Ovary (tissue), 9 donors: Measurements from ENCODE around the gene PATJ. TPM values are rescaled to one million over a fixed set of nuclear protein-coding genes. Genes with fewer than 3 reads are reported as not detected.

Source experiments
- DNase-seq, 5 donors: peaks; one replicate each; pipeline ENCODE4 v3.0.0-alpha.2; 2019 to 2020
- H3K27ac ChIP-seq, 2 donors: fragments of 200-600 bp; one replicate each; pipeline versions ENCODE4 v1.5.1 to v1.8.0; 2019 to 2022
- H3K27me3 ChIP-seq: fragments of 200-600 bp; one replicate; pipeline ENCODE4 v1.8.0; 2022
- H3K36me3 ChIP-seq: fragments of 200-600 bp; sonication (generic); one replicate; pipeline ENCODE4 v1.5.1; 2019
- H3K4me1 ChIP-seq: one replicate; pipeline ENCODE4 v1.8.1; 2013; ENCODE audit warnings: mild to moderate bottlenecking, moderate library complexity; ENCODE audit not compliant: insufficient read depth
- H3K4me3 ChIP-seq: fragments of 200-600 bp; sonication (generic); one replicate; pipeline ENCODE4 v1.5.1; 2017
- H3K9me3 ChIP-seq, 2 donors: fragments of 200-600 bp in 1 of 2; sonication (generic) in 1 of 2; one replicate each; pipeline versions ENCODE4 v1.5.1 to v1.8.1; 2013 to 2019; ENCODE audit warnings: mild to moderate bottlenecking in 1 of 2, moderate library complexity in 1 of 2
- EP300 ChIP-seq: sonication (generic); formaldehyde crosslinking; IDR thresholded peaks from one replicate; pipeline ENCODE4 v1.6.1; 2017; ENCODE audit warnings: antibody characterized with exemption
- POLR2A ChIP-seq: fragments of 450-650 bp; IDR thresholded peaks from one replicate; pipeline ENCODE4 v1.6.1; 2017; ENCODE audit warnings: antibody characterized with exemption, mild to moderate bottlenecking, moderate library complexity
- WGBS, 3 donors: extraction: QIAGEN DNeasy Blood & Tissue Kit in 1 of 3; methylation state at CpG; one replicate each; pipeline versions ENCODE4 v1.1.5 to v1.1.7; 2013 to 2017; 5-methylcytosine and 5-hydroxymethylcytosine counted together
- intact Hi-C, 4 donors: fragments of 100-400 bp; cut with DNase I; formaldehyde crosslinking; loops; one replicate each; pipeline versions ENCODE4 v1.11.0 to v1.15.1; 2022 to 2023
- polyA plus RNA-seq, 2 donors: library from polyadenylated mRNA; stranded (reverse); fragments of 200-250 nt in 1 of 2; fragments of 350-450 nt in 1 of 2; fragmentation: Illumina TruSeq in 1 of 2; extraction: RNeasy Lipid Tissue Mini Kit (QIAGEN cat#74804) in 1 of 2; gene quantifications; one replicate each; pipeline ENCODE4 v1.2.3, GENCODE V29; 2013 to 2014
- total RNA-seq, 7 donors: library from RNA; depleted of rRNA in 2 of 7; stranded (reverse); fragments of >200 nt in 2 of 7; fragmentation: NEBNext Ultra II Directional in 3 of 7; extraction: Animal tissue kit (Norgen Biotek cat#: 25700) in 3 of 7; gene quantifications; one replicate each; pipeline versions ENCODE4 v1.1.0 to v1.2.4, GENCODE V29; 2016 to 2023
- TF ChIP-seq, protein P1 (sequence below), 3 donors: fragments of 450-650 bp in 2 of 3; fragments of 200-600 bp in 1 of 3; IDR thresholded peaks; one replicate each; pipeline versions ENCODE4 v1.5.1 to v1.8.0; 2016 to 2022; ENCODE audit warnings: antibody characterized with exemption in 3 of 3, mild to moderate bottlenecking in 1 of 3
- donor health status: DM: no; HTN: no; CAD: no; lungs with moderate emphysema.
- donor health status: DM: no; HTN: no; CAD: no.
- donor health status: Bipolar disorder and iron deficiency.
- donor health status: DM: yes; HTN: yes; CAD: no.
- donor health status: DM: no; HTN: no; CAD: no.
- donor health status: DM: yes; HTN: yes; CAD: no.

Gene PATJ
- total and polyA plus RNA-seq, 9 donors, result 7.6 to 60.1 (median 25.5) TPM

DNA sequence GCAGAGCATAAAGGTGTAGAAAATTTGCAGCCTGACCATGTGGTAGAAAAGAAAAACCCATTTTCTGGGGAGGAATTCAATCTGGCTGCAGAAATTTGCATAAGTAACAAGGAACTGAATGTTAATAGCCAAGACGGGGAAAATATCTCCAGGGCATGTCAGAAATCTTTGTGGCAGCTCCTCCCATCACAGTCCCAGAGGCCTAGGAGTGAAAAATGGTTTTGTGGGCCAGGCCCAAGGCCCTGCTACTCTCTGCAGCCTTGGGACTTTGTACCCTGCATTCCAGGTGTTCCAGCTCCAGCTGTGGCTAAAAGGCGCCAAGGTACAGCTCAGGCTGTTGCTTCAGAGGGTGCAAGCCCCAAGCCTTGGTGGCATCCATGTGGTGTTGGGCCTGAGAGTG is 152.9 kb downstream of the PATJ start:
- intact Hi-C loops, result no loop called here
- Histone ChIP-seq H3K36me3 (no peaks in the 10 kb centered on the region), H3K9me3 (no peaks in the 10 kb centered on the region), H3K27me3 (no peaks in the 10 kb centered on the region), H3K4me1 (no peaks in the 10 kb centered on the region), H3K4me3 (no peak overlapping the region), H3K27ac (no peak overlapping the region)
- 0 to 100% (median 0%) methylated on average over 2 of the region's 2 CpGs for WGBS, 3 donors
- no peak for DNase-seq
- TF ChIP-seq, protein P1, sequence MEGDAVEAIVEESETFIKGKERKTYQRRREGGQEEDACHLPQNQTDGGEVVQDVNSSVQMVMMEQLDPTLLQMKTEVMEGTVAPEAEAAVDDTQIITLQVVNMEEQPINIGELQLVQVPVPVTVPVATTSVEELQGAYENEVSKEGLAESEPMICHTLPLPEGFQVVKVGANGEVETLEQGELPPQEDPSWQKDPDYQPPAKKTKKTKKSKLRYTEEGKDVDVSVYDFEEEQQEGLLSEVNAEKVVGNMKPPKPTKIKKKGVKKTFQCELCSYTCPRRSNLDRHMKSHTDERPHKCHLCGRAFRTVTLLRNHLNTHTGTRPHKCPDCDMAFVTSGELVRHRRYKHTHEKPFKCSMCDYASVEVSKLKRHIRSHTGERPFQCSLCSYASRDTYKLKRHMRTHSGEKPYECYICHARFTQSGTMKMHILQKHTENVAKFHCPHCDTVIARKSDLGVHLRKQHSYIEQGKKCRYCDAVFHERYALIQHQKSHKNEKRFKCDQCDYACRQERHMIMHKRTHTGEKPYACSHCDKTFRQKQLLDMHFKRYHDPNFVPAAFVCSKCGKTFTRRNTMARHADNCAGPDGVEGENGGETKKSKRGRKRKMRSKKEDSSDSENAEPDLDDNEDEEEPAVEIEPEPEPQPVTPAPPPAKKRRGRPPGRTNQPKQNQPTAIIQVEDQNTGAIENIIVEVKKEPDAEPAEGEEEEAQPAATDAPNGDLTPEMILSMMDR (IDR thresholded peaks at IDR 0.05), result no peak
- TF ChIP-seq POLR2A (no peak), EP300 (no peak)

GRCh38 chr1:61898658-61899057 is 156.4 kb downstream of the PATJ start:
- H3K27ac ChIP-seq, result no peak overlapping the region
- no peak for DNase-seq
- 97 to 98% (median 98%) methylated on average over 3 of the region's 3 CpGs for WGBS, 3 donors

GRCh38 chr1:61904354-61904753 is 162.1 kb downstream of the PATJ start:
- no peak for DNase-seq
- H3K27me3 ChIP-seq, result no peaks in the 10 kb centered on the region
- H3K4me3 ChIP-seq, result no peak overlapping the region
- intact Hi-C loops, result no loop called here
- no peaks in the 10 kb centered on the region for H3K36me3 ChIP-seq
- H3K4me1 ChIP-seq, result no peaks in the 10 kb centered on the region
- WGBS, 3 donors, result 96 to 100% (median 98%) methylated on average over 1 of the region's 1 CpG
- no peak for TF ChIP-seq EP300
- TF ChIP-seq, protein P1 (IDR thresholded peaks at IDR 0.05), result no peak
- TF ChIP-seq POLR2A, result no peak
- H3K27ac ChIP-seq, result no peak overlapping the region
- no peaks in the 10 kb centered on the region for H3K9me3 ChIP-seq

More at GRCh38 chr1:61898658-61899057, 156.4 kb downstream of the PATJ start:
- Histone ChIP-seq H3K4me3 (no peak overlapping the region), H3K36me3 (no peaks in the 10 kb centered on the region), H3K9me3 (no peaks in the 10 kb centered on the region), H3K27me3 (no peaks in the 10 kb centered on the region), H3K4me1 (no peaks in the 10 kb centered on the region)
- intact Hi-C loops, result no loop called here
- no peak for TF ChIP-seq EP300
- TF ChIP-seq, protein P1 (IDR thresholded peaks at IDR 0.05), result no peak
- TF ChIP-seq POLR2A, result no peak

DNA sequence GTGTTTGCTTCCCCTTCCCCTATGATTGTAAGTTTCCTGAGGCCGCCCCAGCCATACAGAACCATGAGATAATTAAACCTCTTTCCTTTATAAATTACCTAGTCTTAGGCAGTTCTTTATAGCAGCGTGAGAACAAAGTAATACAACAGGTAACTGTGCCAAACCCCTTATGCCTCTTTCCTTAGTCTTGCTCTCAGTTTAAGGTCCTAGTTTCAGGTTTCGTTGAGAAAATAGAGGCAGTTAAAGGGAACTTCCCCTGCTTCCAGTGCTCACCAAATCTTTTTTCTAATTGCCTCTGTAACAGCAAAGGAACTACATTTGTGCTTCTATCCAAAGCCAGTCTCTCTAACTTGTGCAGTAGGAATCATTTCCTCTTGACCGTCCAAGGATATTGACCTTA is 164.8 kb downstream of the PATJ start:
- Histone ChIP-seq H3K4me1 (no peaks in the 10 kb centered on the region), H3K9me3 (no peaks in the 10 kb centered on the region), H3K27me3 (no peaks in the 10 kb centered on the region), H3K27ac (no peak overlapping the region), H3K4me3 (no peak overlapping the region), H3K36me3 (no peaks in the 10 kb centered on the region)
- no peak for DNase-seq
- 32 to 36% (median 33%) methylated on average over 4 of the region's 4 CpGs for WGBS, 3 donors
- TF ChIP-seq, protein P1 (IDR thresholded peaks at IDR 0.05), result no peak
- TF ChIP-seq POLR2A, result no peak
- no peak for TF ChIP-seq EP300
- intact Hi-C loops, result no loop called here

GRCh38 chr1:61910035-61910434 is 167.8 kb downstream of the PATJ start:
- intact Hi-C loops, result no loop called here
- H3K36me3 ChIP-seq, result no peaks in the 10 kb centered on the region
- TF ChIP-seq, protein P1 (IDR thresholded peaks at IDR 0.05), result no peak
- no peak for TF ChIP-seq EP300
- no peak for TF ChIP-seq POLR2A
- no peaks in the 10 kb centered on the region for H3K9me3 ChIP-seq
- no peak for DNase-seq
- no peaks in the 10 kb centered on the region for H3K4me1 ChIP-seq
- no peak overlapping the region for H3K4me3 ChIP-seq
- no peaks in the 10 kb centered on the region for H3K27me3 ChIP-seq
- H3K27ac ChIP-seq, result no peak overlapping the region
